Activated CD4-positive, alpha-beta T cell treated with anti-CD3 and anti-CD28 coated beads for 24 hours (primary cell): Measurements from ENCODE around the gene DOK5.

Source experiments
- DNase-seq, 2 donors: peaks; one replicate each; pipeline ENCODE4 v3.0.0-alpha.2; 2020; ENCODE audit warnings: low read depth in 2 of 2

The DOK5 gene

GRCh38 chr20:54692168-54692887, 216.9 kb downstream of the DOK5 start:
- no peak for DNase-seq

DNA sequence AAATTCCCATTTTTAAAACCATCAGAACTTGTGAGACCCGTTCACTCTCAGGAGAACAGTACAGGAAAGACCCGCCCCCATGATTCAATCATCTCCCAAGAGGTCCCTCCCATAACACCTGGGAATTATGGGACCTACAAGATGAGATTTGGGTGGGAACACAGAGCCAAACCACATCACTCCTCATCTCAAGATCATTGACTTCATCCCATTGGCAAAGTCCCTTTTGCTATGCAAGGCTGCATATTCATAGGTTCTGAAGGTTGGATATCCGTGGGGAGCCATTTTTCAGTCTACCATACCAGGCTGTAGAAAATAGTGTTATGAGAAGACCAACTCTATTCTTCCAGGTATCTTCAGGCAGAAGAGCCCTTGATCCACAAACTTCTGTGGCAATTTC, 219.1 kb downstream of the DOK5 start:
- no peak for DNase-seq

GRCh38 chr20:54698373-54698772, 223.0 kb downstream of the DOK5 start:
- no peak for DNase-seq
